WERI-Rb-1 (cell line): ENCODE results near the gene CTDNEP1.
A peak's percentile ranks its signal among the peaks of the same experiment; 100 is the strongest.

Source experiments
- DNase-seq: peaks from one replicate; pipeline ENCODE4 v3.0.0-alpha.2; 2020
- H3K27ac ChIP-seq: fragments of 250-450 bp; sonication (Bioruptor Pico); 2 replicates; pipeline ENCODE4 v1.5.1; 2020; ENCODE audit warnings: mild to moderate bottlenecking, moderate library complexity
- H3K27me3 ChIP-seq: fragments of 250-450 bp; sonication (Bioruptor Pico); 2 replicates; pipeline ENCODE4 v1.5.1; 2021; ENCODE audit warnings: mild to moderate bottlenecking, low read depth, moderate library complexity; ENCODE audit not compliant: insufficient read depth, severe bottlenecking
- H3K36me3 ChIP-seq: fragments of 250-450 bp; sonication (Bioruptor Pico); 2 replicates; pipeline ENCODE4 v1.5.1; 2020; ENCODE audit warnings: mild to moderate bottlenecking, moderate library complexity
- H3K4me3 ChIP-seq: 2 replicates; pipeline ENCODE4 v1.5.1; 2011; ENCODE audit warnings: low read depth, mild to moderate bottlenecking, control low read depth, low read length
- H3K9me3 ChIP-seq: fragments of 250-450 bp; sonication (Bioruptor Pico); 2 replicates; pipeline ENCODE4 v1.5.1; 2021; ENCODE audit warnings: mild to moderate bottlenecking, moderate library complexity; ENCODE audit not compliant: severe bottlenecking
- TF ChIP-seq, protein P1 (sequence below): IDR thresholded peaks from 2 replicates; pipeline ENCODE4 v1.5.1; 2011; ENCODE audit warnings: low read depth, mild to moderate bottlenecking, control low read depth, inconsistent platforms, low read length

Gene CTDNEP1

GRCh38 chr17:7281074-7281952 lies 29.8 kb upstream of the CTDNEP1 start, which contains the start of gene SLC2A4:
Gene SLC2A4 (plus strand): TSS chr17:7281718. CDS start chr17:7281935, 217 bp downstream.
- H3K27me3 ChIP-seq, result no peaks in the 10 kb centered on the region
- H3K9me3 ChIP-seq, result no peaks in the 10 kb centered on the region
- H3K27ac ChIP-seq, result peak within 1 kb of the TSS; percentile 49
- peak within 1 kb of the TSS; percentile 57 for H3K4me3 ChIP-seq
- peak; percentile 97 for DNase-seq
- no peaks in the 10 kb centered on the region for H3K36me3 ChIP-seq
- TF ChIP-seq, protein P1, sequence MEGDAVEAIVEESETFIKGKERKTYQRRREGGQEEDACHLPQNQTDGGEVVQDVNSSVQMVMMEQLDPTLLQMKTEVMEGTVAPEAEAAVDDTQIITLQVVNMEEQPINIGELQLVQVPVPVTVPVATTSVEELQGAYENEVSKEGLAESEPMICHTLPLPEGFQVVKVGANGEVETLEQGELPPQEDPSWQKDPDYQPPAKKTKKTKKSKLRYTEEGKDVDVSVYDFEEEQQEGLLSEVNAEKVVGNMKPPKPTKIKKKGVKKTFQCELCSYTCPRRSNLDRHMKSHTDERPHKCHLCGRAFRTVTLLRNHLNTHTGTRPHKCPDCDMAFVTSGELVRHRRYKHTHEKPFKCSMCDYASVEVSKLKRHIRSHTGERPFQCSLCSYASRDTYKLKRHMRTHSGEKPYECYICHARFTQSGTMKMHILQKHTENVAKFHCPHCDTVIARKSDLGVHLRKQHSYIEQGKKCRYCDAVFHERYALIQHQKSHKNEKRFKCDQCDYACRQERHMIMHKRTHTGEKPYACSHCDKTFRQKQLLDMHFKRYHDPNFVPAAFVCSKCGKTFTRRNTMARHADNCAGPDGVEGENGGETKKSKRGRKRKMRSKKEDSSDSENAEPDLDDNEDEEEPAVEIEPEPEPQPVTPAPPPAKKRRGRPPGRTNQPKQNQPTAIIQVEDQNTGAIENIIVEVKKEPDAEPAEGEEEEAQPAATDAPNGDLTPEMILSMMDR, result no peak

- peak; percentile 85 for DNase-seq
- Histone ChIP-seq H3K9me3 (no peaks in the 10 kb centered on the region), H3K36me3 (no peaks in the 10 kb centered on the region), H3K4me3 (peak overlapping the region; percentile 57), H3K27me3 (no peaks in the 10 kb centered on the region), H3K27ac (peak overlapping the region; percentile 49)
- TF ChIP-seq, protein P1, result peak; percentile 95
Measured at GRCh38 chr17:7280519-7281073, 29.1 kb upstream of the CTDNEP1 start.

GRCh38 chr17:7279448-7279847 lies 27.9 kb upstream of the CTDNEP1 start:
- Histone ChIP-seq H3K9me3 (no peaks in the 10 kb centered on the region), H3K4me3 (no peak overlapping the region), H3K27me3 (no peaks in the 10 kb centered on the region), H3K36me3 (no peaks in the 10 kb centered on the region), H3K27ac (no peak overlapping the region)
- TF ChIP-seq, protein P1, result no peak
- DNase-seq, result no peak

DNA sequence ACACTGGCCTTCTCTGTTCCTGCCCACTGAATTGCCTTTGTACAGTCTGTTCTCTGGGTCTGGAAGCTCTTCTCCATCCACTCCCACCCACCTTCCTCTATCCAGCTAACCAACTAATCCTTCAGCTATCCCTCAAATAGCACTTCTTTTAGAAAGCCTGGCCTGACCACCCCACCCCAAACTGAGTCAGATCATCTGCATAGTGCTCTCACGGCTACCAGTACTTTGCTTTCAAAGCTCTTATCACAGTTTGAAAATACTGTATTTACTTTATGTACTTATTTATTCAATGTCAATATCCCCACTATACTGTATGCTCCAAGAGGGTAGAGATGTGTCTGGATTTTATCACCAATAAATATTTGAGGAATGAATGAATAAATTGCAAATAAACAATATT lies 15.2 kb upstream of the CTDNEP1 start:
- Histone ChIP-seq H3K9me3 (no peaks in the 10 kb centered on the region), H3K27ac (no peak overlapping the region), H3K4me3 (no peak overlapping the region), H3K27me3 (no peaks in the 10 kb centered on the region), H3K36me3 (no peaks in the 10 kb centered on the region)
- TF ChIP-seq, protein P1, result no peak
- no peak for DNase-seq

- TF ChIP-seq, protein P1, result no peak
- H3K27me3 ChIP-seq, result no peaks in the 10 kb centered on the region
- no peak for DNase-seq
- H3K4me3 ChIP-seq, result no peak overlapping the region
- H3K9me3 ChIP-seq, result no peaks in the 10 kb centered on the region
- peak overlapping the region; percentile 42 for H3K27ac ChIP-seq
- H3K36me3 ChIP-seq, result peaks cover 10% of the 10 kb centered on the region
Measured at GRCh38 chr17:7263801-7264078, 12.2 kb upstream of the CTDNEP1 start.
